Hepatocyte (in vitro differentiated cells): ENCODE measurements around the gene FSTL3. TPM values are rescaled to one million over a fixed set of nuclear protein-coding genes. Genes with fewer than 3 reads are reported as not detected.

Source experiments
- DNase-seq: peaks from one replicate; pipeline ENCODE4 v3.0.0-alpha.2; 2016; ENCODE audit warnings: low spot score
- H2AFZ ChIP-seq: fragments of 200-600 bp; sonication (generic); 2 replicates; pipeline ENCODE4 v1.6.0; 2016; ENCODE audit warnings: antibody characterized with exemption, mild to moderate bottlenecking
- H3K27ac ChIP-seq: fragments of 200-600 bp; sonication (generic); 2 replicates; pipeline ENCODE4 v1.5.1; 2016; ENCODE audit warnings: mild to moderate bottlenecking
- H3K27me3 ChIP-seq: fragments of 200-600 bp; sonication (generic); 2 replicates; pipeline ENCODE4 v1.6.1; 2016
- H3K36me3 ChIP-seq: fragments of 200-600 bp; sonication (generic); replicated peaks from 2 replicates; pipeline ENCODE4 v1.5.1; 2016; ENCODE audit warnings: low read depth; ENCODE audit not compliant: insufficient read depth
- H3K4me1 ChIP-seq: fragments of 200-600 bp; sonication (generic); 2 replicates; pipeline ENCODE4 v1.5.1; 2016; ENCODE audit warnings: mild to moderate bottlenecking, moderate library complexity; ENCODE audit not compliant: insufficient read depth
- H3K4me2 ChIP-seq: fragments of 200-600 bp; sonication (generic); 2 replicates; pipeline ENCODE4 v1.6.0; 2016
- H3K4me3 ChIP-seq: fragments of 200-600 bp; sonication (generic); 2 replicates; pipeline ENCODE4 v1.5.1; 2016; ENCODE audit warnings: mild to moderate bottlenecking
- H3K79me2 ChIP-seq: fragments of 200-600 bp; sonication (generic); 2 replicates; pipeline ENCODE4 v1.6.0; 2017; ENCODE audit warnings: mild to moderate bottlenecking
- H3K9me2 ChIP-seq: fragments of 200-600 bp; sonication (generic); replicated peaks from 2 replicates; pipeline ENCODE4 v1.6.0; 2017; ENCODE audit warnings: mild to moderate bottlenecking; ENCODE audit not compliant: insufficient read depth
- H3K9me3 ChIP-seq: fragments of 200-600 bp; sonication (generic); 2 replicates; pipeline ENCODE4 v1.5.1; 2016; ENCODE audit warnings: low read depth, mild to moderate bottlenecking
- H4K20me1 ChIP-seq: fragments of 200-600 bp; sonication (generic); 2 replicates; pipeline ENCODE4 v1.6.0; 2016; ENCODE audit warnings: mild to moderate bottlenecking; ENCODE audit not compliant: insufficient read depth, poor library complexity, severe bottlenecking
- EZH2 ChIP-seq: fragments of 200-600 bp; sonication (generic); IDR thresholded peaks from 2 replicates; pipeline ENCODE4 v1.6.1; 2016; ENCODE audit warnings: antibody characterized with exemption, mild to moderate bottlenecking, borderline replicate concordance
- EZH2phosphoT487 ChIP-seq: fragments of 200-600 bp; sonication (generic); IDR thresholded peaks from one replicate; pipeline ENCODE4 v1.6.1; 2018; ENCODE audit warnings: antibody characterized with exemption, mild to moderate bottlenecking, low read depth, moderate library complexity; ENCODE audit not compliant: unreplicated experiment, severe bottlenecking
- WGBS: methylation state at CpG from one replicate; pipeline ENCODE4 v1.1.6; 2016; ENCODE audit warnings: low lambda C conversion rate; ENCODE audit errors: missing lambda C conversion rate; 5-methylcytosine and 5-hydroxymethylcytosine counted together
- polyA plus RNA-seq: library from polyadenylated mRNA; unstranded; fragments of >200 nt; fragmentation: Nextera tagmentation; extraction: Ambion mirVana; gene quantifications from 2 replicates; pipeline ENCODE4 v1.2.1, GENCODE V29; 2016
- total RNA-seq: library from RNA; depleted of rRNA; stranded (reverse); fragments of >200 nt; gene quantifications from 2 replicates; pipeline ENCODE4 v1.2.3, GENCODE V29; 2014
- TF ChIP-seq, protein P1 (sequence below): fragments of 200-600 bp; sonication (generic); IDR thresholded peaks from 2 replicates; pipeline ENCODE4 v1.5.1; 2016; ENCODE audit warnings: antibody characterized with exemption, mild to moderate bottlenecking; ENCODE audit not compliant: poor library complexity

The FSTL3 gene
- total and polyA plus RNA-seq, 2 experiments from 2014 or later, result 131 to 171 TPM

DNA sequence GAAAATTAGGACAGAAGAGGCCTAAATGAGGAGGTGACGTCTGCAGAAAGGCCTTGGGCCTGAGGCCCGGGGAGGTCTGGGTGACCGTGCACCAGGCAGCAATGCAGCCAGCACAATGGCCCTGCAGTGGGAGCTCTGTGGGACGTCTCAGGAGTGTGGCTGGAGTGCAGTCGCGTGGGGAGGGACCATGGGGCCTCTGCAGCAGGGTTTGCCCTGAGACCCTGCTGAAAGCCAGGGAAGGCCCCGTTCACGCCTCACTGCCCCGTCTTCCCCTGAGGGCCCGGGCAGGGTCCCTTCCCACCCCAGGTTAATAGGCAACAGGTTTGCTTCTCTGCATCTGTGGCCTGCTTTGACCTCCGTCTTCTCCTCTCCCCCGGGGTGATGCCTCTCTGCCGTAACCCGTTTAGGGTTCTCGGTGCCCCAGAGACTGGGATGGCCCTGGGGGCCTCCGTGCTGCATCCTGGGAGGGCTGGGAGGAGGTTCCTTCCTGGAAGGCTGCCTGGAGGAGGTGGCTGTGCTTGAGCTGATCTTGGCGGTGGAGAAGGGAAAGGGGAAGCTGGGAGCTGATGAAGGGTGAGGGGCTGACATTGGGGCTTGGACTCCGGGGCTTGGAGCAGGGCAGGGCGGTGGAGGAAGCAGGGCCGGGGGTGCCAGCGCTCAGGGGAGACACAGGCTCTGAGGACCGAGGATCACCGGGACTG lies 42.2 kb downstream of the FSTL3 start:
- DNase-seq, result no peak
- no peaks in the 10 kb centered on the region for H3K4me1 ChIP-seq
- 74% methylated on average over 17 of the region's 23 CpGs for WGBS
- no peak overlapping the region for H3K4me2 ChIP-seq
- no peaks in the 10 kb centered on the region for H3K9me2 ChIP-seq
- no peaks in the 10 kb centered on the region for H3K9me3 ChIP-seq
- H3K27ac ChIP-seq, result no peak overlapping the region
- peaks cover 3% of the 10 kb centered on the region for H4K20me1 ChIP-seq
- no peaks in the 10 kb centered on the region for H3K36me3 ChIP-seq
- peaks cover 60% of the 10 kb centered on the region for H3K79me2 ChIP-seq
- H2AFZ ChIP-seq, result no peak overlapping the region
- no peak overlapping the region for H3K4me3 ChIP-seq
- no peaks in the 10 kb centered on the region for H3K27me3 ChIP-seq
- TF ChIP-seq, protein P1, sequence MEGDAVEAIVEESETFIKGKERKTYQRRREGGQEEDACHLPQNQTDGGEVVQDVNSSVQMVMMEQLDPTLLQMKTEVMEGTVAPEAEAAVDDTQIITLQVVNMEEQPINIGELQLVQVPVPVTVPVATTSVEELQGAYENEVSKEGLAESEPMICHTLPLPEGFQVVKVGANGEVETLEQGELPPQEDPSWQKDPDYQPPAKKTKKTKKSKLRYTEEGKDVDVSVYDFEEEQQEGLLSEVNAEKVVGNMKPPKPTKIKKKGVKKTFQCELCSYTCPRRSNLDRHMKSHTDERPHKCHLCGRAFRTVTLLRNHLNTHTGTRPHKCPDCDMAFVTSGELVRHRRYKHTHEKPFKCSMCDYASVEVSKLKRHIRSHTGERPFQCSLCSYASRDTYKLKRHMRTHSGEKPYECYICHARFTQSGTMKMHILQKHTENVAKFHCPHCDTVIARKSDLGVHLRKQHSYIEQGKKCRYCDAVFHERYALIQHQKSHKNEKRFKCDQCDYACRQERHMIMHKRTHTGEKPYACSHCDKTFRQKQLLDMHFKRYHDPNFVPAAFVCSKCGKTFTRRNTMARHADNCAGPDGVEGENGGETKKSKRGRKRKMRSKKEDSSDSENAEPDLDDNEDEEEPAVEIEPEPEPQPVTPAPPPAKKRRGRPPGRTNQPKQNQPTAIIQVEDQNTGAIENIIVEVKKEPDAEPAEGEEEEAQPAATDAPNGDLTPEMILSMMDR, result no peak
- TF ChIP-seq EZH2phosphoT487 (no peak), EZH2 (no peak)

DNA sequence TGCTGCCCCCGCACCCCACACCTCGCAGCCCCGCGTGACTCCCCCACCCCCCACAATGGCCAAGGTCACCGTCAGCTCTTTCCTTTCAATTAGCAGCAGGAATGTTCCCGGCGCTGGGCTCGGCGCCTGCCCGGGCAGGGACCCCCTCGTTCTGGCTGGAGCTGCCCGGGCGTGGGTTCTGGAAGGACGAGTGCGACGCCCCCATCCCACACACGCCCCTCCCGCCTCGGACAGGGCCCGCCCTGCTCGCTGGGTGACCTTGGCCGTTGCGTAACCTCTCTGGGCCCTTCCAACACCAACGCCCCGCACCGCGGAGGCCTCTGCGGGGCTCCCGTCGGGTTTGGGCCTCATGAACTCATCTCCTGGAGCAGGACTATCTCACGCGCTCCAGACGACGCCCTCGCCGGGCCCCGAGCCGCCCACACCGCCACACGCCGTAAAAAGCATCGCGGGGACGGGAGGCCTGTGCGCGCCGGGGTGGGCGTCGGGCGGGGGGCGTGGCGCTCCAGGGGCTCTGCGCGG lies 42.9 kb downstream of the FSTL3 start:
- Histone ChIP-seq H3K9me3 (no peaks in the 10 kb centered on the region), H3K4me3 (no peak overlapping the region), H3K4me1 (no peaks in the 10 kb centered on the region), H3K4me2 (no peak overlapping the region), H4K20me1 (peaks cover 3% of the 10 kb centered on the region), H2AFZ (no peak overlapping the region), H3K9me2 (no peaks in the 10 kb centered on the region), H3K27ac (no peak overlapping the region), H3K79me2 (peaks cover 57% of the 10 kb centered on the region), H3K36me3 (no peaks in the 10 kb centered on the region), H3K27me3 (no peaks in the 10 kb centered on the region)
- 85% methylated on average over 5 of the region's 54 CpGs for WGBS
- no peak for DNase-seq
- TF ChIP-seq, protein P1, result no peak
- TF ChIP-seq EZH2phosphoT487, result no peak
- no peak for TF ChIP-seq EZH2

GRCh38 chr19:719636-720344 lies 43.6 kb downstream of the FSTL3 start:
- H4K20me1 ChIP-seq, result peaks cover 3% of the 10 kb centered on the region
- no peak for DNase-seq

More at GRCh38 chr19:719636-720344, 43.6 kb downstream of the FSTL3 start:
- no peak overlapping the region for H2AFZ ChIP-seq
- no peak overlapping the region for H3K27ac ChIP-seq
- no peak overlapping the region for H3K4me2 ChIP-seq
- H3K9me3 ChIP-seq, result no peaks in the 10 kb centered on the region
- peaks cover 54% of the 10 kb centered on the region for H3K79me2 ChIP-seq
- H3K27me3 ChIP-seq, result no peaks in the 10 kb centered on the region
- no peak overlapping the region for H3K4me3 ChIP-seq
- 93% methylated on average over 36 of the region's 79 CpGs for WGBS
- H3K4me1 ChIP-seq, result no peaks in the 10 kb centered on the region
- H3K9me2 ChIP-seq, result no peaks in the 10 kb centered on the region
- TF ChIP-seq EZH2, result no peak
- TF ChIP-seq EZH2phosphoT487, result no peak
- TF ChIP-seq, protein P1, result no peak
- no peaks in the 10 kb centered on the region for H3K36me3 ChIP-seq
